ENCODE measurements around the gene SCPEP1.

GRCh38 chr17:56979091-56979480, 1.2 kb downstream of the SCPEP1 start:
- TF ChIP-seq CTCF (IDR thresholded peaks at IDR 0.05) (no peak), POLR2A (IDR thresholded peaks at IDR 0.05) (no peak), POLR2AphosphoS5 (IDR thresholded peaks at IDR 0.05) (no peak)
